Calu3 (cell line): ENCODE results near the gene NRCAM. TPM values are rescaled to one million over a fixed set of nuclear protein-coding genes. Genes with fewer than 3 reads are reported as not detected.

Experiments
- BruUV-seq: library from RNA; stranded (reverse); fragments of 400-500 nt; replicated peaks from 2 replicates; lab custom pipeline; 2021; lab: Mats Ljungman, UMichigan
- CTCF ChIA-PET: fragments of 300-600 bp; sonication (Branson Sonifier 250); formaldehyde crosslinking; loops from one replicate; lab custom pipeline; 2022; ENCODE audit warnings: antibody characterized with exemption; lab: Charles Lee
- DNase-seq: peaks from one replicate; pipeline ENCODE4 v3.0.0; 2022
- H3K27ac Mint-ChIP-seq: one replicate; pipeline ENCODE4 v1.8.0; 2022; ENCODE audit warnings: mixed read lengths; ENCODE audit not compliant: unreplicated experiment
- H3K27me3 Mint-ChIP-seq: one replicate; pipeline ENCODE4 v1.8.0; 2022; ENCODE audit warnings: mixed read lengths; ENCODE audit not compliant: unreplicated experiment
- H3K36me3 Mint-ChIP-seq: one replicate; pipeline ENCODE4 v1.8.0; 2022; ENCODE audit warnings: mild to moderate bottlenecking, moderate library complexity, mixed read lengths; ENCODE audit not compliant: insufficient read depth, unreplicated experiment
- H3K4me1 Mint-ChIP-seq: one replicate; pipeline ENCODE4 v1.8.0; 2022; ENCODE audit warnings: mild to moderate bottlenecking, low read depth, mixed read lengths; ENCODE audit not compliant: unreplicated experiment
- H3K4me3 Mint-ChIP-seq: one replicate; pipeline ENCODE4 v1.8.0; 2022; ENCODE audit warnings: mild to moderate bottlenecking, low read depth, moderate library complexity, mixed read lengths; ENCODE audit not compliant: unreplicated experiment
- H3K9me3 Mint-ChIP-seq: one replicate; pipeline ENCODE4 v1.8.0; 2022; ENCODE audit warnings: low read depth, mixed read lengths; ENCODE audit not compliant: unreplicated experiment
- CTCF ChIP-seq: fragments of 200-600 bp; IDR thresholded peaks from one replicate; pipeline ENCODE4 v1.8.0; 2022; ENCODE audit warnings: antibody characterized with exemption; ENCODE audit not compliant: unreplicated experiment
- intact Hi-C: fragments of 100-400 bp; cut with micrococcal nuclease; formaldehyde crosslinking; loops from one replicate; pipeline ENCODE4 v1.10.0; 2022; ENCODE audit not compliant: unreplicated experiment
- total RNA-seq: library from RNA; stranded (reverse); gene quantifications from 2 replicates; pipeline ENCODE4 v1.2.3, GENCODE V29; 2022

Gene NRCAM
- total RNA-seq, 1 experiment from 2014 or later, result 15.0 TPM

GRCh38 chr7:108358553-108358952 is 97.7 kb downstream of the NRCAM start:
- Mint-ChIP-seq H3K27ac (no peak overlapping the region), H3K27me3 (no peaks in the 10 kb centered on the region), H3K9me3 (no peaks in the 10 kb centered on the region), H3K36me3 (no peaks in the 10 kb centered on the region), H3K4me1 (peaks cover 12% of the 10 kb centered on the region), H3K4me3 (no peak overlapping the region)
- CTCF ChIA-PET, result no interaction called here
- TF ChIP-seq CTCF, result no peak
- intact Hi-C loops, result no loop called here
- BruUV-seq, result no TSS peak
- peak; percentile 19 for DNase-seq

- no peak overlapping the region for H3K27ac Mint-ChIP-seq
- CTCF ChIA-PET, result no interaction called here
- H3K36me3 Mint-ChIP-seq, result peaks cover 3% of the 10 kb centered on the region
- no peak for TF ChIP-seq CTCF
- no peaks in the 10 kb centered on the region for H3K27me3 Mint-ChIP-seq
- no peaks in the 10 kb centered on the region for H3K9me3 Mint-ChIP-seq
- BruUV-seq, result no TSS peak
- DNase-seq, result no peak
- H3K4me3 Mint-ChIP-seq, result no peak overlapping the region
- peaks cover 9% of the 10 kb centered on the region for H3K4me1 Mint-ChIP-seq
- intact Hi-C loops, result no loop called here
Observed at GRCh38 chr7:108351729-108352131, 104.5 kb downstream of the NRCAM start.

GRCh38 chr7:108348913-108349312 is 107.3 kb downstream of the NRCAM start:
- TF ChIP-seq CTCF, result no peak
- BruUV-seq, result no TSS peak
- H3K27me3 Mint-ChIP-seq, result no peaks in the 10 kb centered on the region
- peaks cover 3% of the 10 kb centered on the region for H3K36me3 Mint-ChIP-seq
- H3K9me3 Mint-ChIP-seq, result no peaks in the 10 kb centered on the region
- no peak for DNase-seq
- CTCF ChIA-PET, result no interaction called here
- H3K4me3 Mint-ChIP-seq, result no peak overlapping the region
- intact Hi-C loops, result no loop called here
- H3K27ac Mint-ChIP-seq, result no peak overlapping the region
- peaks cover 9% of the 10 kb centered on the region for H3K4me1 Mint-ChIP-seq

- BruUV-seq, result no TSS peak
- CTCF ChIA-PET, result no interaction called here
- DNase-seq, result peak; percentile 12
Observed at GRCh38 chr7:108347616-108348015, 108.6 kb downstream of the NRCAM start.

More at GRCh38 chr7:108347616-108348015, 108.6 kb downstream of the NRCAM start:
- TF ChIP-seq CTCF, result no peak
- H3K36me3 Mint-ChIP-seq, result peaks cover 3% of the 10 kb centered on the region
- intact Hi-C loops, result no loop called here
- H3K27me3 Mint-ChIP-seq, result no peaks in the 10 kb centered on the region
- H3K4me1 Mint-ChIP-seq, result peaks cover 9% of the 10 kb centered on the region
- no peak overlapping the region for H3K27ac Mint-ChIP-seq
- no peak overlapping the region for H3K4me3 Mint-ChIP-seq
- no peaks in the 10 kb centered on the region for H3K9me3 Mint-ChIP-seq
